Measurements from ENCODE around the gene KRTAP1-3. TPM values are rescaled to one million over a fixed set of nuclear protein-coding genes. Genes with fewer than 3 reads are reported as not detected.

KRTAP1-3 gene
- total and polyA plus RNA-seq, 3 donors from 2014 or later: not detected

DNA sequence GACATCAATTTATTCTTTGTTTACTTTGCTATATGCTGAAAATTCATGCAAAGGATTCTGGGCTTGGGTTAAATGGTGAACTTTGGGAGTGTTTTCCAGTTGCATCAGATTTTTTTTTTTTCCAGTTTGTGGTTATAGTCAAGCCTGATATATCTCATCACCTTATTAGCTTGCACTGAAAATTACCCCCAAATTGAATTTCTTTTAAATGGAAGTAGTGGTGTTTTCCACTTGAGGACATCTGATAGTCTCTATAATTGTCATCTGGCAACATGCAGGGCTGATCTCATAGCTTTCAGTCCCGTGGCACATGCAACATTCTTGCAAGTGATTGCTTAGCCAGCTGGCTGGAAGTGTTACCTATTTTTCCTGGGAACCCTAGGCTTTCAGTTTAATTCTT lies 21.1 kb downstream of the KRTAP1-3 start:
- TF ChIP-seq POLR2A (IDR thresholded peaks at IDR 0.05): no peak
- TF ChIP-seq, protein P1, sequence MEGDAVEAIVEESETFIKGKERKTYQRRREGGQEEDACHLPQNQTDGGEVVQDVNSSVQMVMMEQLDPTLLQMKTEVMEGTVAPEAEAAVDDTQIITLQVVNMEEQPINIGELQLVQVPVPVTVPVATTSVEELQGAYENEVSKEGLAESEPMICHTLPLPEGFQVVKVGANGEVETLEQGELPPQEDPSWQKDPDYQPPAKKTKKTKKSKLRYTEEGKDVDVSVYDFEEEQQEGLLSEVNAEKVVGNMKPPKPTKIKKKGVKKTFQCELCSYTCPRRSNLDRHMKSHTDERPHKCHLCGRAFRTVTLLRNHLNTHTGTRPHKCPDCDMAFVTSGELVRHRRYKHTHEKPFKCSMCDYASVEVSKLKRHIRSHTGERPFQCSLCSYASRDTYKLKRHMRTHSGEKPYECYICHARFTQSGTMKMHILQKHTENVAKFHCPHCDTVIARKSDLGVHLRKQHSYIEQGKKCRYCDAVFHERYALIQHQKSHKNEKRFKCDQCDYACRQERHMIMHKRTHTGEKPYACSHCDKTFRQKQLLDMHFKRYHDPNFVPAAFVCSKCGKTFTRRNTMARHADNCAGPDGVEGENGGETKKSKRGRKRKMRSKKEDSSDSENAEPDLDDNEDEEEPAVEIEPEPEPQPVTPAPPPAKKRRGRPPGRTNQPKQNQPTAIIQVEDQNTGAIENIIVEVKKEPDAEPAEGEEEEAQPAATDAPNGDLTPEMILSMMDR (IDR thresholded peaks at IDR 0.05): no peak
- H3K9me3 ChIP-seq: no peaks in the 10 kb centered on the region
- intact Hi-C loops (cut with DNase I; ENCODE audit: low total_unique reads): no loop called here
- H3K36me3 ChIP-seq (ENCODE audit: low read depth, missing control alignments): no peaks in the 10 kb centered on the region
- H3K27me3 ChIP-seq: no peaks in the 10 kb centered on the region
- no peak overlapping the region for H3K27ac ChIP-seq
- peak; percentile 34 for DNase-seq
- H3K4me3 ChIP-seq: no peak overlapping the region
- H3K4me1 ChIP-seq: no peaks in the 10 kb centered on the region
- 20 to 26% methylated on average over 1 of the region's 1 CpG for WGBS, 2 donors

- Histone ChIP-seq H3K36me3 (ENCODE audit: low read depth, missing control alignments) (no peaks in the 10 kb centered on the region), H3K27ac (no peak overlapping the region), H3K4me1 (no peaks in the 10 kb centered on the region), H3K4me3 (no peak overlapping the region), H3K9me3 (no peaks in the 10 kb centered on the region), H3K27me3 (no peaks in the 10 kb centered on the region)
- WGBS, 2 donors: 88 to 93% methylated on average over 3 of the region's 3 CpGs
- DNase-seq: no peak
- intact Hi-C loops (cut with DNase I; ENCODE audit: low total_unique reads): no loop called here
- TF ChIP-seq, protein P1 (IDR thresholded peaks at IDR 0.05): no peak
- TF ChIP-seq POLR2A (IDR thresholded peaks at IDR 0.05): no peak
Observed at GRCh38 chr17:41013181-41013580, 21.5 kb downstream of the KRTAP1-3 start.

DNA sequence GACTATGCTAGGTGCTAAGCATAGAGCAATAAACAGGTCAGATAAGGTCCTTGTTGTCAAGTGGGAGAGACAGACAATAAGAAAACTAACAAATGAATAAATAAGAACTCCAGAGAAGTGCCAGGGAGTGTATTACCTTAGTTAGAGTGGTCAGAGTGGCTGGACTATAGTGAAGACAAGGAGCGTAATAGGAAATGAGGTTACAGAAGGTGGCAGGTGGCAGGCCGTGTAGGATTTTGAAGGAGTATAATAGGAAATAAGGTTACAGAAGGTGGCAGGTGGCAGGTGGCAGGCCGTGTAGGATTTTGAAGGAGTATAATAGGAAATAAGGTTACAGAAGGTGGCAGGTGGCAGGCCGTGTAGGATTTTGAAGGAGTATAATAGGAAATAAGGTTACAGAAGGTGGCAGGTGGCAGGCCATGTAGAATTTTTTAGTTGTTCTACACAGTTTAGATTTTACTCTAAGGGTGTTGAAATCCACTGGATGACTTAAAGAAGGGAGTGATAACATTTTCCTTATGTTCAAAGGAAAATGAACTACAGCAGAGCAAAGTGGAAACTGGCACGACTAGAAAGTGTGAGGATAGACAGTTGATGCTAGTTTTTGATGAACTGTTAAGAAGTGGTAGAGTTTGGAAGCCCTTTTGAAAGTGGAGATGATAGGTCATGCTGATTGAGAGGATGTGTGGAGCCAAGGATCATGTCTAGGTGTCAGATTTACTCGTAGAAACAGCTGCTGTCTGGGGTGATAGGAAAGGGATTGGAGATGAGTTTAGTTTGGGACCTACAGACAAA lies 22.2 kb downstream of the KRTAP1-3 start:
- intact Hi-C loops (cut with DNase I; ENCODE audit: low total_unique reads): no loop called here
- TF ChIP-seq, protein P1 (IDR thresholded peaks at IDR 0.05): no peak
- TF ChIP-seq POLR2A (IDR thresholded peaks at IDR 0.05): no peak
- no peak overlapping the region for H3K4me3 ChIP-seq
- no peaks in the 10 kb centered on the region for H3K36me3 ChIP-seq (ENCODE audit: low read depth, missing control alignments)
- H3K4me1 ChIP-seq: no peaks in the 10 kb centered on the region
- WGBS, 2 donors: 89 to 91% methylated on average over 6 of the region's 6 CpGs
- no peaks in the 10 kb centered on the region for H3K9me3 ChIP-seq
- no peak for DNase-seq
- H3K27ac ChIP-seq: no peak overlapping the region
- H3K27me3 ChIP-seq: no peaks in the 10 kb centered on the region

DNA sequence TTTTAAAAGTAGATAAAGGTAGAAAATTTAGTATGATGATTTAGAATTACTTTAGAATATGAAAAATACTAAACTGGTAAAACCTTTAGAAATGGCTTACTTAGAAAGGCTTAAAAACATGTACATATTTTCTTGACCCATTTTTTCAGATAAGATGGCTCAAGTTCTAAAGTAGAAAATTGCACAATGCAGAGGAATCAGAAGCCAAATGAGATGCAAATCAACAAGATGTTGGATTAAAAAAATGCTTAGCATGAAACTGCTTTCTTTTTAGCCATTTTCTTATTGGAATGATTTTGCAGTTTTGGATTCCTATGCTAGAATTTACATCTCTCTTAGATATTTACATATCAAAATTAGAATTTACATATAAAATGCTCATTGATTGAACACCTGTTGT lies 24.2 kb downstream of the KRTAP1-3 start:
- no peak for DNase-seq
- TF ChIP-seq, protein P1 (IDR thresholded peaks at IDR 0.05): no peak
- no peak for TF ChIP-seq POLR2A (IDR thresholded peaks at IDR 0.05)
- Histone ChIP-seq H3K4me1 (no peaks in the 10 kb centered on the region), H3K36me3 (ENCODE audit: low read depth, missing control alignments) (no peaks in the 10 kb centered on the region), H3K9me3 (no peaks in the 10 kb centered on the region), H3K27ac (no peak overlapping the region), H3K4me3 (no peak overlapping the region), H3K27me3 (no peaks in the 10 kb centered on the region)
- intact Hi-C loops (cut with DNase I; ENCODE audit: low total_unique reads): no loop called here

DNA sequence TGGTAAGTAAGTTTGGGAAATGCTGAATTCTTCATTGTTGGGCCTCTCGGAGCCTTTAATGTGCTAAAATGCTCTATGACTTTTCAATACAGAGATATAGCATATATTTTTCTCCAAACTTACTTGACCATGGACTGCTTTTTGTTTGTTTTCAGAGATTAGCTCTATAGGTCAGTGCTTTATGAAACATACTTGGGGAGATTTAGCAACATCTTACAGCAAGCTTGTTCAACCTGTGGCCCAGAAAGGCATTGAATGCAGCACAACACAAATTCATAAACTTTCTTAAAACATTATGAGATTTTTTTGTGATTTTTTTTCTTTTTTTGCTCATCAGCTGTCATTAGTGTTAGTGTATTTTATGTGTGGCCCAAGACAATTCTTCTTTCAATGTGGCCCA lies 24.7 kb downstream of the KRTAP1-3 start:
- Histone ChIP-seq H3K27ac (no peak overlapping the region), H3K27me3 (no peaks in the 10 kb centered on the region), H3K4me3 (no peak overlapping the region), H3K9me3 (no peaks in the 10 kb centered on the region), H3K36me3 (ENCODE audit: low read depth, missing control alignments) (no peaks in the 10 kb centered on the region), H3K4me1 (no peaks in the 10 kb centered on the region)
- 94 to 95% methylated on average over 1 of the region's 1 CpG for WGBS, 2 donors
- TF ChIP-seq POLR2A (IDR thresholded peaks at IDR 0.05): no peak
- TF ChIP-seq, protein P1 (IDR thresholded peaks at IDR 0.05): no peak
- DNase-seq: no peak
- intact Hi-C loops (cut with DNase I; ENCODE audit: low total_unique reads): no loop called here
